ENCODE data around the gene MMP25. TPM values are rescaled to one million over a fixed set of nuclear protein-coding genes. Genes with fewer than 3 reads are reported as not detected.
"Not testable (repeated sequence)": the region's sequence is repeated elsewhere in the genome, so short reads cannot be mapped to it uniquely, and the experiment has no call there.

The MMP25 gene
- total RNA-seq, 1 donor, result not detected

DNA sequence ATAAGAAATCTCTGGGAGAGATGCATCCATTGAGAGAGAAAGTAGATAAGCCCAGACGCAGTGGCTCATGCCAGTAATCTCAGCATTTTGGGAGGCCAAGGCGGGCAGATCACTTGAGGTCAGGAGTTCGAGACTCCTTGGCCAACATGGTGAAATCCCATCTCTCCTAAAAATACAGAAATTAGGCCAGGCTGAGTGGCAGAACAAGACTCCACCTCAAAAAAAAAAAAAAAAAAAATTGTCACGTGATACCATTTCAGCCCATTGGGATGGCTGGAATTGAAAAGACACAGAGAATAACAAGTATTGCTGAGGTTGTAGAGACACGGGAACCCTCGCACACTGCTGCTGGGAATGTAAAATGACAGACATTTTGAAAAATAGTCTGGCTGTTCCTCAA is 16.2 kb downstream of the MMP25 start:
- DNase-seq (ENCODE audit: low read depth), result no peak
- no peak overlapping the region for H3K4me3 ChIP-seq (ENCODE audit: low read depth, low read length)
- no peak for TF ChIP-seq CTCF (IDR thresholded peaks at IDR 0.05; ENCODE audit: insufficient read depth, low read length)

- TF ChIP-seq CTCF (IDR thresholded peaks at IDR 0.05; ENCODE audit: insufficient read depth, low read length), result no peak
- H3K4me3 ChIP-seq (ENCODE audit: low read depth, low read length), result no peak overlapping the region
- DNase-seq (ENCODE audit: low read depth), result no peak
Observed at GRCh38 chr16:3063625-3064386, 17.4 kb downstream of the MMP25 start.

DNA sequence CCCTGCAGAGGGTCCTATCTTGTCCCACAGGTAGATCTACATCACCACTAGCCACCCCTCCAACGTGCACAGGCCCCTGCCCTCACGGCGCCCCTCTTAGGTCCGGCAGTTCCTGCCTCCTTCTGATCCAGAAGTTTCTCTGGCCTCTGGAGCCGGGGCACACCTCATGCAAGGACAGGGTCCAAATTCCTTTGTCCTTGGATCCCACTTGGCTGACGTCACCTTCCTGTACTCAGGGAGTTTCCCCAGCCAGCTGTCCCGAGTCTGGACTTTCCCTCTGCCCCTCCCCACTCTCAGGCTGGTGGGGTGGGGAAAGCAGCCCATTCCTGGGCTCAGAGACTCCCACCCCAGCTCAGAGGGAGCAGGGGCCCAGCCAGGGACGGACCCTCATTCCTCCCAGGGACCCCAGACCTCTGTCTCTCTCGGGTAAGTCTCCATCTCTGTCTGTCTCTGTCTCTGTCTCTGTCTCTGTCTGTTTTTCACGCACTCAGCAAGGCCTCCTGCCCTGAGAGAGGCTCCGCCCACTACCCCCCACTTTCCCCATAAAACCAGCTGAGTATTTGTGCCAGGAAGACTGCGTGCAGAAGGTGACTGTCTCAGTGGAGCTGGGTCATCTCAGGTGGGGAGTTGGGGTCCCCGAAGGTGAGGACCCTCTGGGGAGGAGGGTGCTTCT is 18.8 kb downstream of the MMP25 start, which contains the start of gene IL32:
TSS of gene IL32 (plus strand) at position 572 of the 673 bp plus-strand sequence. CDS start 172 bp downstream, outside the sequence.
- peak within 1 kb of the TSS; percentile 57 for H3K4me3 ChIP-seq (ENCODE audit: low read depth, low read length)
- no peak for TF ChIP-seq CTCF (IDR thresholded peaks at IDR 0.05; ENCODE audit: insufficient read depth, low read length)
- DNase-seq (ENCODE audit: low read depth), result peak; percentile 86

GRCh38 chr16:3065742-3066439 is 19.5 kb downstream of the MMP25 start:
- no peak for TF ChIP-seq CTCF (IDR thresholded peaks at IDR 0.05; ENCODE audit: insufficient read depth, low read length)
- peak overlapping the region; percentile 57 for H3K4me3 ChIP-seq (ENCODE audit: low read depth, low read length)
- DNase-seq (ENCODE audit: low read depth), result no peak

- no peak for DNase-seq (ENCODE audit: low read depth)
- H3K4me3 ChIP-seq (ENCODE audit: low read depth, low read length), result peak overlapping the region; percentile 57
- no peak for TF ChIP-seq CTCF (IDR thresholded peaks at IDR 0.05; ENCODE audit: insufficient read depth, low read length)
Observed at GRCh38 chr16:3066440-3066748, 20.0 kb downstream of the MMP25 start.

DNA sequence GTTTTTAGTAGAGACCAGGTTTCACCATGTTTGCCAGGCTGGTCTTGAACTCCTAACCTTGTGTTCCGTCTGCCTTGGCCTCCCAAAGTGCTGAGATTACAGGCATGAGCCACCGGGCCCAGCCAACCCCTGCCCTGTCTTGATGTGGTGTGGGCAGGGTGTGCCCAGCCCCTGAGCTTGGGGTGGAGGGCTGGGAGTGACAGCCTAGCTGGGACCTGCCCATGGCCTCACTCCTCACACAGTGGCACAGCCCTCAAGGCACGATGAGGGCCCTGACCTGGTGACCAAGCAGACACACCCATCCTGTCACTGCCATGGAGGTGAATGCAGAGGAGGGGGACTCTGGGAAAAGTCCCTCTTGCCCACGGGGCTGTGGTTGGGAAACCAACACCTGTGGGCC is 22.1 kb downstream of the MMP25 start:
- H3K4me3 ChIP-seq (ENCODE audit: low read depth, low read length), result no peak overlapping the region
- no peak for DNase-seq (ENCODE audit: low read depth)
- TF ChIP-seq CTCF (IDR thresholded peaks at IDR 0.05; ENCODE audit: insufficient read depth, low read length), result no peak

GRCh38 chr16:3069146-3069545 is 22.8 kb downstream of the MMP25 start:
- DNase-seq (ENCODE audit: low read depth); H3K4me3 ChIP-seq (ENCODE audit: low read depth, low read length): not testable (repeated sequence)
